ENCODE results near the gene PIK3C2B. TPM values are rescaled to one million over a fixed set of nuclear protein-coding genes. Genes with fewer than 3 reads are reported as not detected.

The PIK3C2B gene
- polyA plus RNA-seq, 4 donors = 14.3 to 25.6 (median 17.5) TPM

GRCh38 chr1:204483791-204484190 lies 10.8 kb downstream of the PIK3C2B start:
- no peak for DNase-seq (ENCODE audit: low read depth in 4 of 4, low spot score in 3 of 4)

GRCh38 chr1:204480515-204480914 lies 14.1 kb downstream of the PIK3C2B start:
- no peak for DNase-seq (ENCODE audit: low read depth in 4 of 4, low spot score in 3 of 4)

DNA sequence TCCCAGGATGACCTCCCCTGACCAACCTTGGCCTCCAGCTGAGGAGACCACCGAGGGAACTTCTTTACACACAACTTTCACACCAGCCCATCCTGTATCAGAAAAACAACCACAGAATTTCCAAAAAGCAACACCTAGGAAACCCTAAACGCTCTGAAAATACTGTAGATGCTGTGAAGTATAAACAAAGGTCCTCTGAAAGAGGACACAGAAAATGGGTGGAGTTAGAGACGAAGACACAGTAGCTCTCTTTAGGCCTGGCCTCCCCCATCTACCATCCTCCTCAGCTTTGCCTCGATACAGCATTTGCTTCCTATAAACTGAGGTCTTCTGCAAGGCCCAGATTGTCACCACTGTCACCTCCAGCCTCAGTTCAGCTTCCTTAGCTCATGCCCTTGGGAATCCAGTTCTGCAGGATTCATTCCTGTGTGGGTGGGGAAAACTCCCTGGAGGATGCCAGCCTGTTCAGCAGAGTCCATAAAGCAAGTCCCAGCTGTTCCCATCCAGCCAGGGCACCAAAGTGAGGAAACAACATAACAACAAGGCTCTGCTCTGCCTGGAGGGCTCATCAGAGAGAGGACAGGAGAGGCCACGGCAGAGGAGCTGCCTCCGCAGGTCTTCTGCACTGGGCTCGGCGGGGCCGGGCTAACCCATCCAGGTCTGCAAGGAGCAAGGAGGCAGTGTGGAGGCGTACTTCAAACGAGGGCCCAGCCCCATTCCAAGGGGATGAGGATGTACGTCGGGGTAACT lies 15.0 kb downstream of the PIK3C2B start:
- DNase-seq (ENCODE audit: low read depth in 4 of 4, low spot score in 3 of 4) = no peak

GRCh38 chr1:204478921-204479320 lies 15.7 kb downstream of the PIK3C2B start:
- DNase-seq (ENCODE audit: low read depth in 4 of 4, low spot score in 3 of 4) = no peak

- DNase-seq (ENCODE audit: low read depth in 4 of 4, low spot score in 3 of 4) = no peak
These were observed 16.3 kb downstream of the PIK3C2B start for GRCh38 chr1:204478172-204478899.

GRCh38 chr1:204477036-204477740 lies 17.4 kb downstream of the PIK3C2B start:
- DNase-seq (ENCODE audit: low read depth in 4 of 4, low spot score in 3 of 4) = no peak

DNA sequence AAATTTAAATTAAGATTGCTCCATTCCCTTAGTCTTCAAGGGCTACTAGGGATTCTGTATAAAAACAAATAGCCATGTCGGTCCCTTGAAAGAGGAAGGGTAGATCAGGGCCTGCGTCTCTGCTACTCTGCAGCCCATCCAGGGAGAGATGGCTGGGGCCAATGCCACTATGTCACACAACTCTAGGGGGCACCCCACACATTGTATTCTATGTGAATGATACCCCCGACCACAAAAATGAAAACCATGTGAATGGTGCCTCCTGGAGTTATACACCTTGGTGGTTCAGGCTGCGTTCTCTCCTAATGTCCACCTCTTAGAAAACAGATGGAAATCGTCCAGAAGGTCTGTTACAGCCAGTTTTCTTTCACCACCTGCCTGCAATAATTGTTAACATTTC lies 18.0 kb downstream of the PIK3C2B start:
- no peak for DNase-seq (ENCODE audit: low read depth in 4 of 4, low spot score in 3 of 4)

- no peak for DNase-seq (ENCODE audit: low read depth in 4 of 4, low spot score in 3 of 4)
These were observed 18.8 kb downstream of the PIK3C2B start for GRCh38 chr1:204475656-204476432.

- DNase-seq (ENCODE audit: low read depth in 4 of 4, low spot score in 3 of 4) = no peak
These were observed 21.1 kb downstream of the PIK3C2B start for GRCh38 chr1:204473400-204473965.

DNA sequence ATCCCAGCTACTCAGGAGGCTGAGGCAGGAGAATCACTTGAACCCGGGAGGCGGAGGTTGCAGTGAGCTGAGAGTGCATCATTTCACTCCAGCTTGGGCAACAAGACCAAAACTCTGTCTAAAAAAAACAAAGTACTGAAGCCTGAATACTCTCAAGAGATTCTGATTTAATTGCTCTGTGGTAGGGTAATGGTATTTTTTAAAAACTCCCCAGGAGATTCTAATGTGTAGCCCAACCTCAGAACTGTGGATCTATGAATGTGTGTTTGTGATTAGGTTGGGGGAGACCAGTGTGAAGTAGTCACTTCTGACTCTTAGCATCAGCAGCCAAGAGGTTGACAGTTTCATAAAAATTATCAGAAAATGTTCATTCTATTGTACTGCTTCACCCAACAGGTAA lies 21.9 kb downstream of the PIK3C2B start:
- no peak for DNase-seq (ENCODE audit: low read depth in 4 of 4, low spot score in 3 of 4)

DNA sequence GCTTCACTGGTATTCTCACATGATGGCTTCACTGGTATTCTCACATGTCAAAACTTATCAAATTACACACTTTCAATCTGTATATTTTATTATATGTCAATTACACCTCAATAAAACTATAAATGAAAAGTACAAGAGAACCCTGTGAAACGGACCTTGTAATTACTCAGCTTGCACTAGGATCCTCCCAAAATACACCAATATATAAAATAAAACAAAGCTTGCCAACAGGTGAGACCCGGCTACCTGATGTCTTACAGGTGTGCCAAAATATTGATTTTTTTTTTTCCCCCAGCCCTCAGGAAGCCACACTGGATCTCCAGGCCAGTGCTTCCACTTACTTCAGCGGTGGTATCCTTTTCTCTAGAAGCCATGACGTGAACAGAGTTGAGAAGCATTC lies 22.9 kb downstream of the PIK3C2B start:
- DNase-seq (ENCODE audit: low read depth in 4 of 4, low spot score in 3 of 4) = no peak

DNA sequence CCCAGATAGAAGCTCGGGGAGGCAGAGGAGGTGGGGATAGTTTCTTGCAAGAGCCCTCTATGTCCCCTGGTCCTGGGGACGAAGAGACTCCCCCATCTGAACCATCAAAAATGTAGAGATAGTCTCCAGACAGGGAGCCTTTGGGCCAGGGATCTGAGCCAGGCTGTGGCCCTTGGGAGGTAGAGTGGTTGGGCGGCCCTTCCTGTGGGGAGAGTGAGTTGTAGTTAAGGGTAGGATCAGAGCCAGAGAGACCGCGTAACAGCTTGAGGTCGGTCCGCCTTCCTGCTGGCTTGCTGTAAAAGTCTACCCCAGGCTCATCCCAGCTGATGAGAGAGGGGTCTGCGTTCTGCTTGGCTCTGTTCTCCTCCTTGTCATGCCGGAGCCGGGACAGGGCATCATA lies 25.3 kb downstream of the PIK3C2B start:
- DNase-seq (ENCODE audit: low read depth in 4 of 4, low spot score in 3 of 4) = no peak

DNA sequence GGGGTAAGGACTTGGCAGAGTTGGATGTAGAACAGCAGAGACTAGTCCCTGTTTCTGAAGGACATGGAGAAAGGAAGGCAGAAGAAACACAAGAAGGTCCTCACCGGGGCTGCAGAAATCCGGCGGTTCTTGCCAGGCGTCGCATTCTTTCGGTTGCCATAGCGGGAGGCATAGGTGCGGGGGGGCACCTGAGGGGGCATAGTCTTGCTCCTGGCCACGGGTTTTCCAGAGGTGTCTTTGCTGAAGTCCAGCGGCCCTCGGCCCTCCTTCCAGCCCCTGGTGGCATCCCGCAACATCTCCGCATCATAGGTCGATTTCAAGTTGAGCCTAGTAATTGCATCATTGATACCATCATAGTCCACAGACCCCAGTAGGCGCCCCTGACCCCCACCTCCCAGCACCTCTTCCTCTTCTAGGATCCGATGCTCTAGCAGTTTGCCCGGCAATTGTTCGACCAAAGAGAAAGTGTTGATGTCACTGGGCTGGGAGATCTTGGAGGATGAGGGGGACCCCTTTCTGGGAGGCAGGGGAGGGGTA lies 25.8 kb downstream of the PIK3C2B start:
- no peak for DNase-seq (ENCODE audit: low read depth in 4 of 4, low spot score in 3 of 4)

GRCh38 chr1:204468206-204468605 lies 26.4 kb downstream of the PIK3C2B start:
- no peak for DNase-seq (ENCODE audit: low read depth in 4 of 4, low spot score in 3 of 4)

GRCh38 chr1:204466416-204467405 lies 27.9 kb downstream of the PIK3C2B start:
- no peak for DNase-seq (ENCODE audit: low read depth in 4 of 4, low spot score in 3 of 4)

DNA sequence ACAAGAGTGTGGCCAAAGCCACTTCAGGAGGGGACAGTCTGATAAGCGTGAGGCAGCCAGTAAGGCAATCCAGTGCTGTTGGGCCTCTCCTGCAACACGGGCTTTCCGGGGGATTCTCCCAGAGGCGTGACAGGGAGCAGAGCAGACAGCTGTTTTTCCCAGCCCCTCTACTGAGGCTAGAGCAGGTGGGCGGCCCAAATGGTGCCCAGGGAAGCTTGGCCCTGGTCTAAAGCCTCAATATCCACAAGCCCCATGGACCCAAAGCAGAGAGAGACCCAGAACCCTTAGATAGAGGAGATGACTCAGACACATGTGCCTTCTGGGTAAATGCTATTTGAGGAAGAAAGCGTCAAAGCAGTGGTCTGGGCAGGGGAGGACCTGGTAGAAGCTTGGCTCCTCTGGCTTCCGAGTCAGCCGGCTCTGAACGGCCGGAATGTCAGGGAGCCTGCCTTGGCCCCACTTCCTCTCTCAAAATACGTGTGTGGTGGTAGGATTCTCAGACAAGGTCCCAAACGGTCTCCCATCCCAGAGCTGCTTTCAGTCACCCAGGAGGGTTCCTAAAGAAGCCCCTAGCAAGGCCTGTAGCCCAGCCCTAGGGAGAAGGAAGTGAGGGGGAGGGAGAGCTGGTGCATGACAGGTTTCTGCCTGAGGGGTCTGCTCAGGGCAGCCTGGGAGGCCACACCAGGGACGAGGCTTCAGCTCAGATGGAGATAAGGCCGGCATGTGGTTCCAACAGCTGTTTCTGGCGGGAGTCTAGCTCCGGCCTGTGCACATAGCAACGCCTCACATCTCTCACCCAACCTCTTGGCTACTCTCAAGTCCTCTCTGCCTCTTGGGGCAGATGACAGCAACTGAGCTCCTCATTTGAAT lies 28.8 kb downstream of the PIK3C2B start:
- DNase-seq (ENCODE audit: low read depth in 4 of 4, low spot score in 3 of 4) = no peak

DNA sequence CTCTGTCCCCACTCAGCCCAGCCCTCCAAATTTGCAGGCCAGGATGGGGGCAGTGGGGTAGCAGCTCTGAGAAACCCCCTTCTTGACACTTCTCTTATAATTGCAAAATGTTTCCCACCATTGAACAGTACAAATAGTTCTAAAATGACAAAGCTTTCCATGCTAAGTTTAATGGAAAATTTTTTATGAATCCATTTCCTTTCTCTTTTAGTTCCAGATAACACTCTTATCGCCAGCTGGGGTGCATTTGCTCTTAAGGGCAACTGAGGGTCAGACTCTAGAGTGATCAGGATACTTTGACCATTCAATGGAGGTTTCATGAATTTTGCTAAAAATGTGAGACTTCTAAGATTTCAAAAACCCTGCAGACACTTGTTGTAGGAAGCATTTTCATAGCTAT lies 29.9 kb downstream of the PIK3C2B start:
- DNase-seq (ENCODE audit: low read depth in 4 of 4, low spot score in 3 of 4) = no peak

DNA sequence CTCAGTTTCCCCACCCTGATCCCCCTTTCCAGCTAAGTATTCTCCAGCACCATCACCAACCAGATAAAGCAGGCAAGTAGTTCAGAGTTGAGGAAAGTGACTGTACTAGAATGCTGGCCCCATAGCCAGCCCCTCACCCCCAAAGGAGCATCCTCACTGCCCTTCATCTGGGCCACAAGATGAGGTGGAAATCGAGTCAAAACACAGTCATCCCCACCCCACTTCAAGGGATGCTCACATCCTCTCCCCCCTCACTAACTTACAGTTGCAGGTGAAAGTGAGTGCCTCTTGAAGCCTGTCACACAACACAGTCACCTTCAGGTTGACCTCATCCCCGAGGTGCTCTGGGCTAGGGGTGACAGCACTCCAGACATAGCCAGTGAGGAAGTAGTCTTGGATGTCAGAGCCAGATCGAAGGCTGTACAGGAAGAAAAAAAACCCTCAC lies 30.4 kb downstream of the PIK3C2B start:
- DNase-seq (ENCODE audit: low read depth in 4 of 4, low spot score in 3 of 4) = no peak
